GM21528 (cell line): ENCODE results near the gene ATXN1.

Experiments
- ATAC-seq: cut with Tn5 transposase; IDR thresholded peaks from one replicate; pipeline ENCODE4 v1.9.1; 2021; ENCODE audit warnings: mild to moderate bottlenecking, moderate library complexity; ENCODE audit not compliant: unreplicated experiment, low FRiP score

ATXN1 gene

GRCh38 chr6:16783952-16784565, 22.8 kb upstream of the ATXN1 start:
- no peak for ATAC-seq

GRCh38 chr6:16783509-16783908, 22.2 kb upstream of the ATXN1 start:
- no peak for ATAC-seq

- no peak for ATAC-seq
These were observed 21.0 kb upstream of the ATXN1 start for GRCh38 chr6:16782278-16782677.

- no peak for ATAC-seq
These were observed 20.3 kb upstream of the ATXN1 start for GRCh38 chr6:16781348-16782169.

GRCh38 chr6:16778521-16778920, 17.3 kb upstream of the ATXN1 start:
- ATAC-seq: no peak

- ATAC-seq: no peak
These were observed 16.5 kb upstream of the ATXN1 start for GRCh38 chr6:16777794-16778193.

- ATAC-seq: no peak
These were observed 15.2 kb upstream of the ATXN1 start for GRCh38 chr6:16776394-16777017.

GRCh38 chr6:16774437-16774836, 13.2 kb upstream of the ATXN1 start:
- ATAC-seq: no peak

- ATAC-seq: no peak
These were observed 12.1 kb upstream of the ATXN1 start for GRCh38 chr6:16773362-16773761.

GRCh38 chr6:16770701-16771569, 9.7 kb upstream of the ATXN1 start:
- peak; percentile 79 for ATAC-seq

GRCh38 chr6:16769986-16770376, 8.7 kb upstream of the ATXN1 start:
- no peak for ATAC-seq

- ATAC-seq: no peak
These were observed 8.1 kb upstream of the ATXN1 start for GRCh38 chr6:16769131-16769985.

- ATAC-seq: no peak
These were observed 7.2 kb upstream of the ATXN1 start for GRCh38 chr6:16768477-16768830.

GRCh38 chr6:16767765-16768476, 6.7 kb upstream of the ATXN1 start:
- ATAC-seq: no peak

GRCh38 chr6:16766836-16767745, 5.8 kb upstream of the ATXN1 start:
- no peak for ATAC-seq

- ATAC-seq: no peak
These were observed 4.8 kb upstream of the ATXN1 start for GRCh38 chr6:16766043-16766536.

- no peak for ATAC-seq
These were observed 4.0 kb upstream of the ATXN1 start for GRCh38 chr6:16765235-16765634.
